Stomach (tissue), 19 donors: ENCODE measurements around the gene DSC3. TPM values are rescaled to one million over a fixed set of nuclear protein-coding genes. Genes with fewer than 3 reads are reported as not detected.

Source experiments
- DNase-seq, 2 donors: peaks; one replicate each; pipeline versions ENCODE4 v3.0.0 to v3.0.0-alpha.2; 2013 to 2019
- H3K27ac ChIP-seq, 5 donors: fragments of 200-600 bp in 4 of 5; sonication (generic) in 4 of 5; one replicate each; pipeline ENCODE4 v1.5.1; 2013 to 2019; ENCODE audit warnings: mild to moderate bottlenecking in 1 of 5, moderate library complexity in 1 of 5
- H3K27me3 ChIP-seq, 3 donors: fragments of 200-600 bp; sonication (generic); one replicate each; pipeline ENCODE4 v1.5.1; 2017 to 2019; ENCODE audit warnings: mixed run types in 1 of 3
- H3K36me3 ChIP-seq, 4 donors: fragments of 200-600 bp; sonication (generic); 1 replicate in 3 of 4; 2 replicates in 1 of 4; pipeline ENCODE4 v1.5.1; 2016 to 2019
- H3K4me1 ChIP-seq, 4 donors: fragments of 200-600 bp; sonication (generic); one replicate each; pipeline ENCODE4 v1.5.1; 2016 to 2019
- H3K4me3 ChIP-seq, 4 donors: fragments of 200-600 bp; sonication (generic) in 3 of 4; one replicate each; pipeline ENCODE4 v1.5.1; 2016 to 2019; ENCODE audit warnings: mild to moderate bottlenecking in 1 of 4
- H3K9me3 ChIP-seq, 4 donors: fragments of 200-600 bp; sonication (generic); one replicate each; pipeline ENCODE4 v1.5.1; 2016 to 2019
- EP300 ChIP-seq: sonication (generic); formaldehyde crosslinking; IDR thresholded peaks from one replicate; pipeline ENCODE4 v1.6.1; 2017; ENCODE audit warnings: antibody characterized with exemption
- POLR2A ChIP-seq, 4 donors: fragments of 450-650 bp; IDR thresholded peaks; one replicate each; pipeline ENCODE4 v1.6.1; 2016; ENCODE audit warnings: antibody characterized with exemption in 4 of 4, control low read depth in 2 of 4, mild to moderate bottlenecking in 1 of 4, moderate library complexity in 1 of 4
- POLR2AphosphoS5 ChIP-seq, 3 donors: sonication (generic); formaldehyde crosslinking; IDR thresholded peaks; one replicate each; pipeline ENCODE4 v1.6.1; 2016; ENCODE audit warnings: antibody characterized with exemption in 3 of 3
- WGBS, 5 donors: extraction: QIAGEN DNeasy Blood & Tissue Kit in 3 of 5; methylation state at CpG; one replicate each; pipeline versions ENCODE4 v1.1.5 to v1.1.7; 2013 to 2018; 5-methylcytosine and 5-hydroxymethylcytosine counted together
- intact Hi-C: fragments of 100-400 bp; cut with DNase I; formaldehyde crosslinking; loops from one replicate; pipeline ENCODE4 v1.15.1; 2023; ENCODE audit warnings: low total_unique reads
- long read RNA-seq, 10 donors: transcript quantifications; one replicate each; lab custom pipeline, GENCODE V29; 2026
- polyA plus RNA-seq, 3 donors: library from polyadenylated mRNA; stranded (reverse); fragments of 200-250 nt; gene quantifications; one replicate each; pipeline ENCODE4 v1.2.3, GENCODE V29; 2013
- total RNA-seq, 5 donors: library from RNA; depleted of rRNA; stranded (reverse); fragments of >200 nt; gene quantifications; one replicate each; pipeline versions ENCODE4 v1.1.0 to v1.2.3, GENCODE V29; 2014 to 2016
- TF ChIP-seq, protein P1 (sequence below), 7 experiments: fragments of 450-650 bp in 4 of 7; fragments of 200-600 bp in 3 of 7; sonication (generic) in 3 of 7; IDR thresholded peaks; one replicate each; pipeline ENCODE4 v1.5.1; 2016 to 2019; ENCODE audit warnings: antibody characterized with exemption in 7 of 7, control low read depth in 2 of 7, mild to moderate bottlenecking in 1 of 7
- donor health status: healthy with polysubstance abuse.
- donor health status: Bipolar disorder and iron deficiency.
- donor health status: healthy.

DSC3 gene
- total RNA-seq, result 1 to 10 TPM in 2 of 5 donors, not detected in 3; 1.2 to 2.2 TPM
- polyA plus RNA-seq, result 10 to 100 TPM in 1 of 3 donors, not detected in 2; 26.6 TPM
- long read RNA-seq, donor 1, result 0 reads
- long read RNA-seq, donor 2, result 0 reads
- long read RNA-seq, donor 3, result 0 reads
- long read RNA-seq, donor 4, result 0 reads
- long read RNA-seq, donor 5, full-length matches to known transcripts, result 1 of 1 reads
- long read RNA-seq, donor 5, partial matches to known transcripts, result 0 of 1 reads
- long read RNA-seq, donor 5, other reads (novel, unspliced or antisense), result 0 of 1 reads
- long read RNA-seq, donor 6, result 0 reads
- long read RNA-seq, donor 7, result 0 reads
- long read RNA-seq, donor 8, result 0 reads
- long read RNA-seq, donor 9, result 0 reads
- long read RNA-seq, donor 10, result 0 reads

DNA sequence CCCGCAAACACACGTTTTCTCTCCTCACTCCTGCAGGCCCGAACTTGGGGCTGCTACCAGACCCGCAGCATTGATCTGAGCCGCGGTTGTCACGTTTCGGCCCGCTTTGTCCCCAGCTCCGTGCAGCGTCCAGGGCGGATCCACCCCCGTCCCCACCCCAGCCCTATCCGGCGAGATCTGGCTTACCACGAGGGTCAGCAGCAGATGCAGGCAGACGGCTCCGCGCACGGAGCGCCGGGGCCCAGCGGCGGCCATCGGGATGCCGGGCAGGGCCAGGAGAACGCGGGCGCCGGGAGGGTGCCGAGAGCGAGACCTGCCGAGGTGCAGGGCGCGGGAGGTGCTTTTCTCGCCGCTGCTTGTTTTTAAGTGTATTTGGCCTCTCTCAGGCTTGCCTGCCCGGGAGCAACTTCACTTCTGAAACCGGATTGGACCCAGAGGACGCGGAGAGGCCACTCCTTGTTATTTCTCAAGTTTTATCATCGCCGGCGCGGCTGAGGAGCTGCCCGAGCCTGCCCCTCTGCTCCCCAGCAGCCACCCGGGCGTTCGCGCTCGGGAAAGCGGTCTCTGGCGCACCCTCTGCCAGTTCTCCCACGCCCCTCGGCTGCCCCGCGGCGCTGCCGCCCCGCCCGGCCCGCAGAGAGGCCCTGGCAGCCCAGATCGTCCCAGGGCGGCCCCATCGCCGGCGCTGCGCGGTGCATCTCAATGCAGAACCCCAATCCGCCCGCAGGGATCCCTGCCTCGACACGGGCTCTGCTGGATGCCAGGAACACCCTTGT lies at the start of gene DSC3:
TSS of gene DSC3 (minus strand) at position 337 of the 776 bp plus-strand sequence. CDS start at position 255, 82 bp downstream.
- DNase-seq, result peak in 1 of 2 donors; percentile 73
- TF ChIP-seq, protein P1, sequence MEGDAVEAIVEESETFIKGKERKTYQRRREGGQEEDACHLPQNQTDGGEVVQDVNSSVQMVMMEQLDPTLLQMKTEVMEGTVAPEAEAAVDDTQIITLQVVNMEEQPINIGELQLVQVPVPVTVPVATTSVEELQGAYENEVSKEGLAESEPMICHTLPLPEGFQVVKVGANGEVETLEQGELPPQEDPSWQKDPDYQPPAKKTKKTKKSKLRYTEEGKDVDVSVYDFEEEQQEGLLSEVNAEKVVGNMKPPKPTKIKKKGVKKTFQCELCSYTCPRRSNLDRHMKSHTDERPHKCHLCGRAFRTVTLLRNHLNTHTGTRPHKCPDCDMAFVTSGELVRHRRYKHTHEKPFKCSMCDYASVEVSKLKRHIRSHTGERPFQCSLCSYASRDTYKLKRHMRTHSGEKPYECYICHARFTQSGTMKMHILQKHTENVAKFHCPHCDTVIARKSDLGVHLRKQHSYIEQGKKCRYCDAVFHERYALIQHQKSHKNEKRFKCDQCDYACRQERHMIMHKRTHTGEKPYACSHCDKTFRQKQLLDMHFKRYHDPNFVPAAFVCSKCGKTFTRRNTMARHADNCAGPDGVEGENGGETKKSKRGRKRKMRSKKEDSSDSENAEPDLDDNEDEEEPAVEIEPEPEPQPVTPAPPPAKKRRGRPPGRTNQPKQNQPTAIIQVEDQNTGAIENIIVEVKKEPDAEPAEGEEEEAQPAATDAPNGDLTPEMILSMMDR (IDR thresholded peaks at IDR 0.05), result no peak
- TF ChIP-seq POLR2A (IDR thresholded peaks at IDR 0.05), result no peak
- TF ChIP-seq POLR2AphosphoS5 (IDR thresholded peaks at IDR 0.05), result no peak
- TF ChIP-seq EP300, result no peak
- intact Hi-C loops, result no loop called here
- no peaks in the 10 kb centered on the region for H3K36me3 ChIP-seq
- H3K9me3 ChIP-seq, result peaks cover 0 to 12% (median 5%) of the 10 kb centered on the region in 4 donors
- H3K4me3 ChIP-seq, result peak within 1 kb of the TSS; percentile 28 to 49 (median 34)
- H3K27ac ChIP-seq, result no peak within 1 kb of the TSS
- H3K27me3 ChIP-seq, result peaks cover 21 to 69% (median 50%) of the 10 kb centered on the region in 3 donors
- 2 to 7% (median 3%) methylated on average over 42 to 73 of the region's 73 CpGs for WGBS, 5 donors
- peaks cover 6 to 25% (median 20%) of the 10 kb centered on the region in 4 donors for H3K4me1 ChIP-seq

DNA sequence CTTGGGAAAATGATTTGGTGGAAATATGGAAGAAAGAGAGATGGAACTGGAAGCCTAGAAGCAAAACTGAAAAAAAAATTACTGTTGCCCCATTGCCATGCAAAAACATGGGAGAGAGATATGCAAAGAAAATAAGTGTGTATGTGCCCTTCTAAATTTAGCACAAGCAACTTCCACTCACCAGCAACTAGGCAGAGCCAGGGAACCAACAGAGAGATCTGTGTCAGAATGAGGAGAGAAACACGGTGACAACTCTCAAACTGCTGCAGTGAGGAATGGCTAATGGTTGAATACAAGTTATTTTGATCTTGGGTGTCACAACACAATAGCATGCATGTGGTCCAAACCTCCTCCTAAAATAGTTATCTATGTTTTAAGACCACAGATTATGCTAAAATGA lies 48.8 kb upstream of the DSC3 start:
- Histone ChIP-seq H3K4me3 (no peak overlapping the region), H3K27ac (no peak overlapping the region), H3K27me3 (no peaks in the 10 kb centered on the region), H3K36me3 (peaks cover 0 to 31% (median 0%) of the 10 kb centered on the region in 4 donors), H3K9me3 (peaks cover 0 to 4% (median 0%) of the 10 kb centered on the region in 4 donors), H3K4me1 (no peaks in the 10 kb centered on the region)
- intact Hi-C loops, result no loop called here
- WGBS, 5 donors, result 67 to 79% (median 73%) methylated on average over 1 of the region's 1 CpG
- DNase-seq, result no peak
- TF ChIP-seq POLR2A (IDR thresholded peaks at IDR 0.05) (no peak), POLR2AphosphoS5 (IDR thresholded peaks at IDR 0.05) (no peak), EP300 (no peak)
- TF ChIP-seq, protein P1 (IDR thresholded peaks at IDR 0.05), result no peak

DNA sequence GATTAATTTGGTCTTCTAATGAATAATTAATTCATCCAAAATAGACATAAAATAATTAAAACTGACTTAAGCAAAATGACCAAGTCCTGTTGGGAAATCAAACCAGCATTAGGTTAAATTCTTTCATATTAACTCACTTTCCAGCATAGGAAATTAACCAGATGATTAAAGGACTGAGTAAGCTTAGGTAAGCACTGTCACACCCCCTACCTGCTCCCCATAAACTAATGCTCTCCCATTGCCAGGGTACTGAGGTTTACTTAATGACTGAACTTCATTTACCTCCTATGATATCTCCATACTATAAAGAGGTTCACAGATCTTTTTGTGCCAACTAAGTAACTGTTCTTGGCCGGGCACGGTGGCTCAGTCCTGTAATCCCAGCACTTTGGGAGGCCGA lies 46.0 kb upstream of the DSC3 start:
- H3K4me3 ChIP-seq, result no peak overlapping the region
- no peak for DNase-seq
- no peak overlapping the region for H3K27ac ChIP-seq
- no peaks in the 10 kb centered on the region for H3K4me1 ChIP-seq
- no peaks in the 10 kb centered on the region for H3K27me3 ChIP-seq
- peaks cover 0 to 4% (median 0%) of the 10 kb centered on the region in 4 donors for H3K9me3 ChIP-seq
- peaks cover 0 to 31% (median 0%) of the 10 kb centered on the region in 4 donors for H3K36me3 ChIP-seq
- intact Hi-C loops, result no loop called here
- 85 to 96% (median 91%) methylated on average over 3 of the region's 3 CpGs for WGBS, 5 donors
- no peak for TF ChIP-seq POLR2AphosphoS5 (IDR thresholded peaks at IDR 0.05)

DNA sequence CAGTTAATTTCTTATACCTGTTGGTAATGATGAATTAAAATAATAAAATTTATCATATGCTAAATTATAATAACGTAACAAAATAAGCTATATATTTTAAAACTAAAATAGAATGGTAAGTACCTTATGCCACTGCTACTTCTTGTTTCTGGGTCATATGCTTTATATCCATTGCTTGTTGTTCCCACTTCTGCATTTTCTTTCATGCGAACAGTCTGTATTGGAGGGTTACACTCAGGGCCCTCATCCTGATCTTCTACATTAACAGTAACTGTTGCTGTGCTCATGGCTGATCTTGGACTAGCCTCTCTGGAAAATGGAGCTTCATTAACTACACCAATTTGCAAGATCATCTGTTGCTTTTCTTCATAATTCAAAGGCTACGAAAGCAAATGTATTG lies 37.4 kb upstream of the DSC3 start:
- H3K4me3 ChIP-seq, result no peak overlapping the region
- DNase-seq, result no peak
- WGBS, 5 donors, result 88 to 98% (median 94%) methylated on average over 3 of the region's 3 CpGs
- TF ChIP-seq POLR2A (IDR thresholded peaks at IDR 0.05), result no peak
- TF ChIP-seq POLR2AphosphoS5 (IDR thresholded peaks at IDR 0.05), result no peak
- TF ChIP-seq, protein P1 (IDR thresholded peaks at IDR 0.05), result no peak
- no peak for TF ChIP-seq EP300
- peaks cover 0 to 25% (median 0%) of the 10 kb centered on the region in 4 donors for H3K36me3 ChIP-seq
- intact Hi-C loops, result no loop called here
- no peaks in the 10 kb centered on the region for H3K27me3 ChIP-seq
- no peaks in the 10 kb centered on the region for H3K9me3 ChIP-seq
- no peaks in the 10 kb centered on the region for H3K4me1 ChIP-seq
- no peak overlapping the region for H3K27ac ChIP-seq
